ENCODE data around the gene ZNRF1. TPM values are rescaled to one million over a fixed set of nuclear protein-coding genes. Genes with fewer than 3 reads are reported as not detected.
A peak's percentile ranks its signal among the peaks of the same experiment; 100 is the strongest.

ZNRF1 gene
- 10 to 100 TPM; 35.2 to 42.9 TPM for total RNA-seq

DNA sequence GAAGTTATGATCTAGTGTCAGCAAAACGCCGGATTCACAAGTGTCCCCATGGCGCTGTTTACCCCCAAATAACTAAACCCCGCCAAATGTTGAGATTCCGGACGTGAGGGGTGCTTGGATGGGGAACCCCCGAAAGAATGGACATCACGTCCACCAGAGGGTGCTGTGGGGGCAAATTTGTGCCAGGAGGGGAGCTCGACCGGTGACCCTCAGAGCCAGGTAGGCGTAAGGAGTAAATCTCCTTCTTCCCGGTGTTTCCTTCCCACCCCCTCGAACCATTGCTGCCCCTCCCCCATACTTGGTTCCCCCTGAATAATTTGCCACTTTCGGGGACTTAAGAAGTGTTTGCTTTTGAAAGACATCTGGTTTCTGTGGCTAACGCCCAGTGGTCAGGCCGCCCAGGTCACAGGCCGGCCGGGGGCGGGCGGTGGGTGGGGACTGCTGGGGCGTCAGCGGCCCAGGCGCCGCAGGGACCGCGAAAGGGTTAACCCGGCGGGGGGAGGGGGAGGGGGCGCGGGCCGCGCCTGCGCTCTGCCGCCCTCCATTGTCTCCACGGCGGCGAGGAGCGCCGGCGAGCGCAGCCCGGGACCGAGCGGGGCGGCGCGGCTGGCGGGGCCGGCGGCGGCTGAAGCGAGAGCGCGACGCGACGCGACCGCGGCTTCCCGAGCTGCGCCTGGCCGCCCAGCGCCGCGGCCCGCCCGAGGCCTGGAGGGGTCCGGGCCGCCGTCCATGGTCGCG, at the start of gene ZNRF1:
Gene ZNRF1, plus strand, starts transcription at position 544 of the 738 bp plus-strand sequence. CDS start 648 bp downstream, outside the sequence.
- peaks cover 15% of the 10 kb centered on the region for H3K36me3 Mint-ChIP-seq (ENCODE audit: low read depth)
- peak within 1 kb of the TSS; percentile 87 for H3K4me3 Mint-ChIP-seq
- DNase-seq: peak; percentile 91
- peaks cover 39% of the 10 kb centered on the region for H3K4me1 Mint-ChIP-seq
- ChIA-PET CTCF (interaction anchor here (0.6 to 5.5 kb wide), 20 partner anchors 8 to 505 kb away, joined by 3 to 114 read pairs (median 4); partner anchors contain the start of gene WDR59), POLR2A (interaction anchor here (0.6 to 1.5 kb wide), 5 partner anchors 13 to 114 kb away, joined by 3 to 7 read pairs (median 5); partner anchors contain the start of gene WDR59)
- H3K9me3 Mint-ChIP-seq (ENCODE audit: low read depth): no peaks in the 10 kb centered on the region
- intact Hi-C loops (cut with DNase I, micrococcal nuclease): loop anchor here (1.0 to 5.0 kb wide), 6 partner anchors 13 to 296 kb away; partner anchors contain the start of genes WDR59 (in 2 of the 2), MLKL (in 1 of the 2) and ZFP1 (in 1 of the 2)
- ATAC-seq: peak; percentile 80
- peaks cover 4% of the 10 kb centered on the region for H3K27me3 Mint-ChIP-seq
- H3K27ac Mint-ChIP-seq: peak within 1 kb of the TSS; percentile 75

- no peaks in the 10 kb centered on the region for H3K9me3 Mint-ChIP-seq (ENCODE audit: low read depth)
- POLR2A ChIA-PET: no interaction called here
- H3K27ac Mint-ChIP-seq: no peak overlapping the region
- ATAC-seq (no peak), DNase-seq (no peak)
- intact Hi-C loops (cut with DNase I, micrococcal nuclease): no loop called here
- H3K4me3 Mint-ChIP-seq: no peak overlapping the region
- peaks cover 38% of the 10 kb centered on the region for H3K36me3 Mint-ChIP-seq (ENCODE audit: low read depth)
- no peaks in the 10 kb centered on the region for H3K27me3 Mint-ChIP-seq
- CTCF ChIA-PET: no interaction called here
- H3K4me1 Mint-ChIP-seq: no peaks in the 10 kb centered on the region
These were observed 49.5 kb upstream of the ZNRF1 start for GRCh38 chr16:74949309-74949708.

DNA sequence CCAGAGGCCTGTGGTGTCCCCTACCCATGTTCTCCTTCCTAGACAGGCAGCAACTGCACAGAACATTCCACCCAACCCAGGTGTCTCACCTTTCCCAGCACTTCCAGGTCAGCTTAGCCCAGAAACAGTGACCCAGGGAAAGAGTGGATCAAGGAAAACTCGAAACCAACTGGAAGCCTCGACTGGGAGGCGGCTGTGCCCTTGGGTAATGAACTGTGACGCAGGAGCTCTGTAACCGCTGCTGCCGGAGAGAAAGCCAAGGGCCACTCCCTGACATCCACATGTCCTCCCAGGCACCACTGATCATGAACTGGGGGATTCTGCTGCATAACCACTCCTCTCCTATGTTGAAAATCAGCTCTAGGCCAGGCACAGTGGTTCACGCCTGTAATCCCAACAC, 48.3 kb upstream of the ZNRF1 start:
- intact Hi-C loops (cut with DNase I, micrococcal nuclease): no loop called here
- H3K27ac Mint-ChIP-seq: no peak overlapping the region
- ATAC-seq: no peak
- H3K36me3 Mint-ChIP-seq (ENCODE audit: low read depth): peaks cover 48% of the 10 kb centered on the region
- ChIA-PET CTCF (interaction anchor here (0.7 kb wide), 1 partner anchor 299 kb away, joined by 4 read pairs; no protein-coding TSS in a partner anchor), POLR2A (no interaction called here)
- H3K4me1 Mint-ChIP-seq: no peaks in the 10 kb centered on the region
- no peak for DNase-seq
- H3K4me3 Mint-ChIP-seq: no peak overlapping the region
- H3K9me3 Mint-ChIP-seq (ENCODE audit: low read depth): no peaks in the 10 kb centered on the region
- H3K27me3 Mint-ChIP-seq: no peaks in the 10 kb centered on the region

DNA sequence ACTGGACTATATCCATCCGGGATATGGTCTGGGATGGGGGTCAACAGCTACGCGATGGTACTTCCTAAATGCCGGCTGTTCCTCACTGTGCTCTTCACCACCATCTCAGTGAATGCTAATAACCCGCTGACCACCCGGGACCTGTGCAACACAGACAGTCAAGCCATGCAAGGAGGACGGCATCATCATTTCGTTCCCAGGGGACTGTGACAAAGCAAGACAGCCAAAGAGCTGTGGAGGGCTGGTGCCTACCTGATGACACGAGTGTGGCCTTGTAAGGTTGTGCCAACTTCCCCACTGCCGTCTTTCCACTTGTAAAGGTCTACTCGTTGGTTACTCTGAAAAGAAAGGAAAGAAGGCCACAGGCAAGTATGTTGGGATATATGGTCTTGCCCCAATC, 47.6 kb upstream of the ZNRF1 start:
- CTCF ChIA-PET: interaction anchor here (0.7 to 1.0 kb wide), 2 partner anchors 160 to 299 kb away, joined by 4 to 5 read pairs; no protein-coding TSS in a partner anchor
- Mint-ChIP-seq H3K9me3 (ENCODE audit: low read depth) (no peaks in the 10 kb centered on the region), H3K36me3 (ENCODE audit: low read depth) (peaks cover 51% of the 10 kb centered on the region), H3K4me3 (no peak overlapping the region), H3K27ac (no peak overlapping the region), H3K4me1 (no peaks in the 10 kb centered on the region), H3K27me3 (no peaks in the 10 kb centered on the region)
- POLR2A ChIA-PET: interaction anchor here (0.6 to 1.2 kb wide), 2 partner anchors 161 to 171 kb away, joined by 3 read pairs; no protein-coding TSS in a partner anchor
- DNase-seq (no peak), ATAC-seq (no peak)
- intact Hi-C loops (cut with DNase I, micrococcal nuclease): no loop called here

GRCh38 chr16:74951681-74952080, 47.1 kb upstream of the ZNRF1 start:
- DNase-seq (no peak), ATAC-seq (no peak)
- no peak overlapping the region for H3K27ac Mint-ChIP-seq
- H3K36me3 Mint-ChIP-seq (ENCODE audit: low read depth): peaks cover 52% of the 10 kb centered on the region
- intact Hi-C loops (cut with DNase I, micrococcal nuclease): no loop called here
- H3K4me3 Mint-ChIP-seq: no peak overlapping the region
- no peaks in the 10 kb centered on the region for H3K9me3 Mint-ChIP-seq (ENCODE audit: low read depth)
- no peaks in the 10 kb centered on the region for H3K27me3 Mint-ChIP-seq
- POLR2A ChIA-PET: interaction anchor here (0.6 to 1.2 kb wide), 2 partner anchors 161 to 171 kb away, joined by 3 read pairs; no protein-coding TSS in a partner anchor
- H3K4me1 Mint-ChIP-seq: no peaks in the 10 kb centered on the region
- CTCF ChIA-PET: interaction anchor here (1.0 kb wide), 1 partner anchor 160 kb away, joined by 5 read pairs; no protein-coding TSS in a partner anchor

DNA sequence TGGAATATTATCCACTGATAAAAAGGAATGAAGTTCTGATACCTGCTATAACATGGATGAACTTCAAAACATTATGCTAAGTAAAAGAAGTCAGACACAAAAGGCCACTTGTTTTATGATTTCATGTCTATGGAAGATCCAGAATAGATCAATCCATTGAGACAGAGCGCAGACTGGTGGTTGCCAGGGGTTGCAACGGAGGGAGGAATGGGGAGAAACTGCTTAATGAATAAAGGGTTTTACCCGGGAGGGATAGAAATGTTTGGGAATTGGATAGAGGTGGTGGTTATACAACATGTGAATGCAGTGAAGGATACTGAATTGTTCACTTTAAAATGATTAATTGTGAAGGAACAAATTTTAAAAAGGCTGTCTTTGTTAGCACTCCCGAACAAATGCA, 44.1 kb upstream of the ZNRF1 start:
- intact Hi-C loops (cut with DNase I, micrococcal nuclease): no loop called here
- H3K4me1 Mint-ChIP-seq: peaks cover 3% of the 10 kb centered on the region
- H3K27me3 Mint-ChIP-seq: no peaks in the 10 kb centered on the region
- DNase-seq (no peak), ATAC-seq (no peak)
- H3K4me3 Mint-ChIP-seq: no peak overlapping the region
- POLR2A ChIA-PET: no interaction called here
- CTCF ChIA-PET: no interaction called here
- H3K9me3 Mint-ChIP-seq (ENCODE audit: low read depth): no peaks in the 10 kb centered on the region
- H3K36me3 Mint-ChIP-seq (ENCODE audit: low read depth): peaks cover 43% of the 10 kb centered on the region
- no peak overlapping the region for H3K27ac Mint-ChIP-seq

- intact Hi-C loops (cut with DNase I, micrococcal nuclease): no loop called here
- Mint-ChIP-seq H3K4me3 (no peak overlapping the region), H3K27ac (no peak overlapping the region), H3K4me1 (peaks cover 4% of the 10 kb centered on the region), H3K27me3 (no peaks in the 10 kb centered on the region), H3K9me3 (ENCODE audit: low read depth) (no peaks in the 10 kb centered on the region), H3K36me3 (ENCODE audit: low read depth) (peaks cover 3% of the 10 kb centered on the region)
- DNase-seq: no peak
- ChIA-PET CTCF (interaction anchor here (0.6 kb wide), 1 partner anchor 715 kb away, joined by 4 read pairs; no protein-coding TSS in a partner anchor), POLR2A (no interaction called here)
- ATAC-seq: no peak
These were observed 25.5 kb upstream of the ZNRF1 start for GRCh38 chr16:74973304-74973703.

DNA sequence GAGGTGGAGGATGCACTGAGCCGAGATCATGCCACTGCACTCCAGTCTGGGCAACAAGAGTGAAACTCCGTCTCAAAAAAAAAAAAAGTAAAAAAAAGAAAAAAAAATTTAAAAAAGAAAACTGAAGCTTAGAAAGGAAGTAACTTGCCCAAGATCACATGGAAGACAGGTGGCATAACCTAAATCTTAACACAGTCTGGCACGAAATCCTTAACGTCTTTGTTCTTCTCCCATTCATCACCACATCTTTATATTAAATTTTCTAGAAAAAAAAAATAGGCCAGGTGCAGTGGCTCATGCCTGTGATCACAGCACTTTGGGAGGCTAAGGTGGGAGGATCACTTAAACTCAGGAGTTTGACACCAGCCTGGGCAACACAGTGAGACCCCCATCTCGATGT, 23.2 kb upstream of the ZNRF1 start:
- peaks cover 9% of the 10 kb centered on the region for H3K36me3 Mint-ChIP-seq (ENCODE audit: low read depth)
- H3K4me1 Mint-ChIP-seq: no peaks in the 10 kb centered on the region
- intact Hi-C loops (cut with DNase I, micrococcal nuclease): no loop called here
- no peak overlapping the region for H3K27ac Mint-ChIP-seq
- POLR2A ChIA-PET: interaction anchor here (0.6 kb wide), 1 partner anchor 141 kb away, joined by 6 read pairs; no protein-coding TSS in a partner anchor
- no peak overlapping the region for H3K4me3 Mint-ChIP-seq
- no peaks in the 10 kb centered on the region for H3K27me3 Mint-ChIP-seq
- ATAC-seq (no peak), DNase-seq (no peak)
- no peaks in the 10 kb centered on the region for H3K9me3 Mint-ChIP-seq (ENCODE audit: low read depth)
- CTCF ChIA-PET: interaction anchor here (0.9 kb wide), 1 partner anchor 71 kb away, joined by 3 read pairs; no protein-coding TSS in a partner anchor

DNA sequence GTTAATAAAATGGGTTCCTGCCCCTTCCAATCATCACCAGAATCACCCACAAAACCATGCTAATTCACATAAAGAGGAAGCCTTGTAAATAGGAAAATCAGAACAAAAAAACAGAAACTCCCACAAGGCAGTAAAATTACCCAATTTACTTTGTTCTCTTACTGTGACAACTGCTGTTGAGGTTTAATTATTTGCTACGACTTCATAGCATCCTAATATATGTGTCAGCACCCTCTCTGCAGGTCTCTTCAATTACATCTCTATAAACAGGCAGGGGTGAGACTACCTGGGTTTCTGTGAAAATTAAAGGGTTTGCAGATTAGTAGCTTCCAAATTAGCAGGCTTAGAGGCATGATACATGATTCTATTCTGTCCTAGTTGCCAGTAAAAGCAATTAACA, 16.6 kb upstream of the ZNRF1 start:
- no peaks in the 10 kb centered on the region for H3K9me3 Mint-ChIP-seq (ENCODE audit: low read depth)
- ChIA-PET POLR2A (no interaction called here), CTCF (interaction anchor here (3.7 kb wide), 1 partner anchor 129 kb away, joined by 25 read pairs; no protein-coding TSS in a partner anchor)
- DNase-seq (no peak), ATAC-seq (no peak)
- no peaks in the 10 kb centered on the region for H3K27me3 Mint-ChIP-seq
- intact Hi-C loops (cut with DNase I, micrococcal nuclease): loop anchor here in 1 of 2 experiments (10.0 kb wide), 1 partner anchor 643 kb away; the partner anchor contains the start of gene ADAT1
- H3K36me3 Mint-ChIP-seq (ENCODE audit: low read depth): peaks cover 11% of the 10 kb centered on the region
- H3K27ac Mint-ChIP-seq: no peak overlapping the region
- H3K4me1 Mint-ChIP-seq: peaks cover 17% of the 10 kb centered on the region
- H3K4me3 Mint-ChIP-seq: no peak overlapping the region

DNA sequence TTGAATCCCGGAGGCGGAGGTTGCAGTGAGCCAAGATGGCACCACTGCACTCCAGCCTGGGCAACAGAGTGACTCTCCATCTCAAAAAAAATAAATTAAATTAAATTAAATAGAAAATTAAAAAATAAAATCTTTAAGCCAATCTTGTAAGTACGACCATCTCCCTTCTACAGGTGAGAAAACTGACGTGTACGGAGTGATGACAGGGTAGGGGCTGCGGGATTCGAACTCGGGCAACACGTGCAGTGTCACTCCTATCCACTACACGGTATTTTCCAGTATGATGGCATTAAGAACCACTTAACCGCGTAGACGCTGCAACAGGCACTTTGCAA, 14.7 kb upstream of the ZNRF1 start:
- POLR2A ChIA-PET: interaction anchor here (0.6 to 1.6 kb wide), 3 partner anchors 114 to 127 kb away, joined by 3 to 18 read pairs (median 3); no protein-coding TSS in a partner anchor

DNA sequence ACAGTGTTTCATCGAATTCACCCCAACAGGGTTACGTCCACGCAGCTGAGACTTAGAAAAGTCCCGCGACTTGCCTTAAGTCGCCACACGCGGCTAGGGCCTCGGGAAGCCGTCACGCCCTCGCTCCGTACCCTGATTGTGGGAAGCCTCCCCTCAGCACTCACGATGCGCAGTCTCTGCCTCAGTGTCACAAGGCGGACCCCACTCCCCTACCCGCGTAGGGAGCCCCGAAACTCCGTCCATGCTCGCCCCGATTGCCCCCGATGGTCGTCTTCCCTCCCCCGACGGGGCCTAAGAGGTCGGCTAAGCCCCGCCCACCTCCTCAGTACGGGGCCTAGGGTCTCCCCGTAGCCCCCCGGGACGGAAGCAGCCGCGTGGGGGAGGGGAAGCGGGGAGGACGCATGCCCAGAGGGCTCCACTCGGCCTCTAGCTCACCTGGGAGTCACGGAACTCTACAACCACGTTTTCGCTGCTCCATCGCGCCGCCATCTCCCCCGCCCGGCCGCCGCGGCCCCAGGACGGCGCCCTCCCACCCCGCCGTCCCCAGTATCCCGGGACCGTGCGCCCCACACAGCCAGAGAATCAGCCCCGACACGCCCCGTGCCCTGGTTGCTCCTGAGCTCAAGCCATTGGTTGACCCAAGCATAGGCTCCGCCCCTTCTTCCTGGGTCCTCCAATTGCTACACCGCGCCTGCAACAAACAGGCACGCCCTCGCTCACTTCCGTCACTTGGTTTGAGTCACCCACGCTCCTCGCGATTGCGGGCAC, 14.1 kb upstream of the ZNRF1 start, which contains the start of gene WDR59:
Gene WDR59, minus strand, starts transcription at position 595 of the 768 bp plus-strand sequence. Its CDS starts 106 bp downstream, at position 489.
- ATAC-seq (peak; percentile 100), DNase-seq (peak; percentile 100)
- peak within 1 kb of the TSS; percentile 85 for H3K4me3 Mint-ChIP-seq
- H3K27ac Mint-ChIP-seq: peak within 1 kb of the TSS; percentile 85
- no peaks in the 10 kb centered on the region for H3K9me3 Mint-ChIP-seq (ENCODE audit: low read depth)
- CTCF ChIA-PET: interaction anchor here (0.6 to 3.7 kb wide), 8 partner anchors 10 to 316 kb away, joined by 3 to 25 read pairs (median 3); partner anchors contain the start of gene ZNRF1
- intact Hi-C loops (cut with DNase I, micrococcal nuclease): loop anchor here (1.0 to 10.0 kb wide), 9 partner anchors 14 to 640 kb away; partner anchors contain the start of genes CFDP1 (in 2 of the 2), ZFP1 (in 2 of the 2), ADAT1 (in 1 of the 2) and MLKL (in 1 of the 2)
- peaks cover 17% of the 10 kb centered on the region for H3K4me1 Mint-ChIP-seq
- H3K27me3 Mint-ChIP-seq: no peaks in the 10 kb centered on the region
- POLR2A ChIA-PET: interaction anchor here (0.6 to 1.6 kb wide), 9 partner anchors 14 to 663 kb away, joined by 3 to 18 read pairs (median 4); partner anchors contain the start of genes KARS1, TERF2IP and ZNRF1
- peaks cover 2% of the 10 kb centered on the region for H3K36me3 Mint-ChIP-seq (ENCODE audit: low read depth)

More for the DNA sequence above, 14.7 kb upstream of the ZNRF1 start:
- intact Hi-C loops (cut with DNase I, micrococcal nuclease): loop anchor here (2.0 to 10.0 kb wide), 3 partner anchors 165 to 641 kb away; partner anchors contain the start of genes ADAT1 (in 1 of the 2), MLKL (in 1 of the 2) and ZFP1 (in 1 of the 2)
- peaks cover 2% of the 10 kb centered on the region for H3K36me3 Mint-ChIP-seq (ENCODE audit: low read depth)
- peak overlapping the region; percentile 85 for H3K27ac Mint-ChIP-seq
- H3K9me3 Mint-ChIP-seq (ENCODE audit: low read depth): no peaks in the 10 kb centered on the region
- ATAC-seq: no peak
- CTCF ChIA-PET: interaction anchor here (1.8 to 3.7 kb wide), 2 partner anchors 14 to 127 kb away, joined by 22 to 25 read pairs; partner anchors contain the start of gene ZNRF1
- peak overlapping the region; percentile 85 for H3K4me3 Mint-ChIP-seq
- H3K4me1 Mint-ChIP-seq: peaks cover 17% of the 10 kb centered on the region
- no peak for DNase-seq
- H3K27me3 Mint-ChIP-seq: no peaks in the 10 kb centered on the region

Data from activated CD4-positive, alpha-beta T cell treated with anti-CD3 and anti-CD28 coated beads for 36 hours (primary cell).